ENCODE data around the gene GSE1.

DNA sequence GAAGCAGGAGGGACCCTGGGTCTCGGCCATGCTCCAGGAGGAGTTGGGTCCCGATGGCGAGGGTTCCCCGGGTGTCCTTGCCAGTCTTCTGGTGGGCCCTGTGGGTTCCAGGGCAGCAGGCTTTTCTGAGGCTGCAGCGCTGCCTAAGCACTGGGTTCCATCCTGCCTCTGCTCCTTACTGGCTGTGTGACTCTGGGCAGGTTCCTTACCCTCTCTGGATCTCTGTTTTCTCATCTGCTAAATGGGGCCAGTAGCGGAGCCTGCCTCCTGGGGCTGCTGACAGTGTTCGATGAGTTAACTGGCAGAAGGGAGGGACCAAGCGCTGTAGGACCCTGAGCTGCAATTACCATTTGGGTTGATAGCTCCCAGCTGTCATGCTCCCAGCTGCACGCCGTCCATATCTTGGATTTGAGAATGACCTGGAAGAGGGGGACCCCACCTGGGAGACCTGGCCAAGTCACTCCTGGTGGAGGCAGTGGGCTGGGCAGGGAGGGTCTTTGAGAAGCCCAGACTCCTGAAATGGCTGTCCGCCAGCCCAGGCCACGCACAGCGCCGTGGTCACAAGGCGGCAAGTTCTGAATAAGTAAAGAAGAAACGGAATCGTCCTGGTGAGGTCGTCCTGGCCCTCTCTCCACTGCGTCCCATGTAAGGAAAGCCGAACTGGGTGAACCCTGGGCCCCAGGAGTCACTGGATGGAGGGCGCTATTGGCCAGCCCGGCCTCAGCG, 47.2 kb upstream of the GSE1 start:
- TF ChIP-seq, protein P1, sequence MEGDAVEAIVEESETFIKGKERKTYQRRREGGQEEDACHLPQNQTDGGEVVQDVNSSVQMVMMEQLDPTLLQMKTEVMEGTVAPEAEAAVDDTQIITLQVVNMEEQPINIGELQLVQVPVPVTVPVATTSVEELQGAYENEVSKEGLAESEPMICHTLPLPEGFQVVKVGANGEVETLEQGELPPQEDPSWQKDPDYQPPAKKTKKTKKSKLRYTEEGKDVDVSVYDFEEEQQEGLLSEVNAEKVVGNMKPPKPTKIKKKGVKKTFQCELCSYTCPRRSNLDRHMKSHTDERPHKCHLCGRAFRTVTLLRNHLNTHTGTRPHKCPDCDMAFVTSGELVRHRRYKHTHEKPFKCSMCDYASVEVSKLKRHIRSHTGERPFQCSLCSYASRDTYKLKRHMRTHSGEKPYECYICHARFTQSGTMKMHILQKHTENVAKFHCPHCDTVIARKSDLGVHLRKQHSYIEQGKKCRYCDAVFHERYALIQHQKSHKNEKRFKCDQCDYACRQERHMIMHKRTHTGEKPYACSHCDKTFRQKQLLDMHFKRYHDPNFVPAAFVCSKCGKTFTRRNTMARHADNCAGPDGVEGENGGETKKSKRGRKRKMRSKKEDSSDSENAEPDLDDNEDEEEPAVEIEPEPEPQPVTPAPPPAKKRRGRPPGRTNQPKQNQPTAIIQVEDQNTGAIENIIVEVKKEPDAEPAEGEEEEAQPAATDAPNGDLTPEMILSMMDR (IDR thresholded peaks at IDR 0.05): no peak
- TF ChIP-seq SOX15 (CRISPR knock-in tag; IDR thresholded peaks at IDR 0.05) (no peak), ATF2 (CRISPR knock-in tag; IDR thresholded peaks at IDR 0.05; ENCODE audit: borderline replicate concordance, low read depth) (no peak), ETV6 (CRISPR knock-in tag; IDR thresholded peaks at IDR 0.05) (no peak), ATF6 (CRISPR knock-in tag; IDR thresholded peaks at IDR 0.05) (no peak), JUN (CRISPR knock-in tag; IDR thresholded peaks at IDR 0.05) (no peak)
- TF ChIP-seq, protein P2, sequence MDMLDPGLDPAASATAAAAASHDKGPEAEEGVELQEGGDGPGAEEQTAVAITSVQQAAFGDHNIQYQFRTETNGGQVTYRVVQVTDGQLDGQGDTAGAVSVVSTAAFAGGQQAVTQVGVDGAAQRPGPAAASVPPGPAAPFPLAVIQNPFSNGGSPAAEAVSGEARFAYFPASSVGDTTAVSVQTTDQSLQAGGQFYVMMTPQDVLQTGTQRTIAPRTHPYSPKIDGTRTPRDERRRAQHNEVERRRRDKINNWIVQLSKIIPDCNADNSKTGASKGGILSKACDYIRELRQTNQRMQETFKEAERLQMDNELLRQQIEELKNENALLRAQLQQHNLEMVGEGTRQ (CRISPR knock-in tag; IDR thresholded peaks at IDR 0.05): no peak
- TF ChIP-seq, protein P3, sequence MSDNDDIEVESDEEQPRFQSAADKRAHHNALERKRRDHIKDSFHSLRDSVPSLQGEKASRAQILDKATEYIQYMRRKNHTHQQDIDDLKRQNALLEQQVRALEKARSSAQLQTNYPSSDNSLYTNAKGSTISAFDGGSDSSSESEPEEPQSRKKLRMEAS (CRISPR knock-in tag; IDR thresholded peaks at IDR 0.05): no peak
